OCI-LY7 (cell line): ENCODE data around the gene ST6GAL2. TPM values are rescaled to one million over a fixed set of nuclear protein-coding genes. Genes with fewer than 3 reads are reported as not detected.

Source experiments
- BruUV-seq: library from RNA; stranded (reverse); fragments of 400-500 nt; replicated peaks from 2 replicates; lab custom pipeline; 2021; lab: Mats Ljungman, UMichigan
- CTCF ChIA-PET: fragments of 300-600 bp; sonication (Branson Sonifier 250); formaldehyde crosslinking; loops from one replicate; lab custom pipeline; 2022; ENCODE audit warnings: antibody characterized with exemption; ENCODE audit not compliant: unreplicated experiment; lab: Charles Lee
- POLR2A ChIA-PET: fragments of 300-600 bp; sonication (Branson Sonifier 250); formaldehyde crosslinking; loops from one replicate; lab custom pipeline; 2022; ENCODE audit warnings: antibody characterized with exemption; lab: Charles Lee
- DNase-seq: peaks from one replicate; pipeline ENCODE4 v3.0.0-alpha.2; 2015; ENCODE audit warnings: low spot score
- H2AFZ ChIP-seq: fragments of 200-600 bp; sonication (generic), shearing (Covaris generic); 2 replicates; pipeline ENCODE4 v1.6.1; 2014; ENCODE audit warnings: mild to moderate bottlenecking, antibody characterized with exemption, low read length, moderate library complexity
- H3K27ac ChIP-seq: fragments of 200-600 bp; sonication (generic); 2 replicates; pipeline ENCODE4 v1.5.1; 2014; ENCODE audit warnings: mixed run types, low read depth, mild to moderate bottlenecking, moderate library complexity, low read length, inconsistent platforms; ENCODE audit not compliant: poor library complexity, severe bottlenecking
- H3K36me3 ChIP-seq: fragments of 200-600 bp; sonication (generic); 2 replicates; pipeline ENCODE4 v1.6.1; 2014; ENCODE audit warnings: mild to moderate bottlenecking, antibody characterized with exemption, low read length, moderate library complexity, mixed read lengths; ENCODE audit not compliant: insufficient read depth
- H3K4me1 ChIP-seq: fragments of 200-600 bp; sonication (generic); 2 replicates; pipeline ENCODE4 v1.5.1; 2014; ENCODE audit warnings: mild to moderate bottlenecking, low read length; ENCODE audit not compliant: insufficient read depth, poor library complexity, severe bottlenecking
- H3K4me2 ChIP-seq: fragments of 200-600 bp; sonication (generic); 2 replicates; pipeline ENCODE4 v1.6.1; 2014; ENCODE audit warnings: mild to moderate bottlenecking, low read length
- H3K4me3 ChIP-seq: fragments of 200-600 bp; sonication (generic); 2 replicates; pipeline ENCODE4 v1.5.1; 2014; ENCODE audit warnings: mild to moderate bottlenecking, low read depth, low read length; ENCODE audit not compliant: poor library complexity, severe bottlenecking
- H3K79me2 ChIP-seq: fragments of 200-600 bp; sonication (generic); 2 replicates; pipeline ENCODE4 v1.6.1; 2016; ENCODE audit warnings: low read depth, mild to moderate bottlenecking, low read length, moderate library complexity, mixed read lengths; ENCODE audit not compliant: insufficient read depth
- H3K9me2 ChIP-seq: fragments of 200-600 bp; sonication (generic); 2 replicates; pipeline ENCODE4 v1.6.1; 2016; ENCODE audit warnings: mild to moderate bottlenecking, low read length, mixed read lengths; ENCODE audit not compliant: insufficient read depth
- H3K9me3 ChIP-seq: fragments of 200-600 bp; sonication (generic); 2 replicates; pipeline ENCODE4 v1.6.1; 2014; ENCODE audit warnings: mild to moderate bottlenecking, mixed run types, low read length, mixed read lengths
- H4K20me1 ChIP-seq: fragments of 200-600 bp; sonication (generic); 2 replicates; pipeline ENCODE4 v1.6.1; 2014; ENCODE audit warnings: mild to moderate bottlenecking, antibody characterized with exemption, low read length, moderate library complexity, mixed read lengths; ENCODE audit not compliant: insufficient read depth
- CTCF ChIP-seq: fragments of 200-600 bp; sonication (generic); conservative IDR thresholded peaks from 2 replicates; pipeline ENCODE4 v1.5.1; 2014; ENCODE audit warnings: mild to moderate bottlenecking, antibody characterized with exemption, low read length, moderate library complexity, mixed read lengths
- EZH2phosphoT487 ChIP-seq: fragments of 200-600 bp; sonication (generic); IDR thresholded peaks from 2 replicates; pipeline ENCODE4 v1.6.1; 2018; ENCODE audit warnings: low read depth, borderline replicate concordance, mild to moderate bottlenecking, mixed run types, antibody characterized with exemption, low read length, moderate library complexity, mixed read lengths
- intact Hi-C: fragments of 100-400 bp; cut with micrococcal nuclease; formaldehyde crosslinking; loops from one replicate; pipeline ENCODE4 v1.10.0; 2022; ENCODE audit not compliant: unreplicated experiment
- total RNA-seq, 2 experiments: library from RNA; depleted of rRNA in 1 of 2; stranded (reverse); fragments of >200 nt in 1 of 2; shearing (Covaris generic) in 1 of 2; gene quantifications; 2 replicates each; pipeline ENCODE4 v1.2.3, GENCODE V29; 2014 to 2022

Gene ST6GAL2
- total RNA-seq, 2 experiments from 2014 or later = not detected

GRCh38 chr2:106764614-106765013 lies 121.4 kb downstream of the ST6GAL2 start:
- intact Hi-C loops = no loop called here
- Histone ChIP-seq H3K79me2 (no peaks in the 10 kb centered on the region), H3K9me3 (no peaks in the 10 kb centered on the region), H3K9me2 (no peaks in the 10 kb centered on the region), H4K20me1 (no peaks in the 10 kb centered on the region), H2AFZ (no peak overlapping the region), H3K4me3 (no peak overlapping the region), H3K27ac (no peak overlapping the region), H3K4me2 (no peak overlapping the region), H3K36me3 (no peaks in the 10 kb centered on the region), H3K4me1 (no peaks in the 10 kb centered on the region)
- CTCF ChIA-PET = no interaction called here
- DNase-seq = no peak
- no peak for TF ChIP-seq CTCF
- TF ChIP-seq EZH2phosphoT487 = no peak
- POLR2A ChIA-PET = no interaction called here
- no TSS peak for BruUV-seq

DNA sequence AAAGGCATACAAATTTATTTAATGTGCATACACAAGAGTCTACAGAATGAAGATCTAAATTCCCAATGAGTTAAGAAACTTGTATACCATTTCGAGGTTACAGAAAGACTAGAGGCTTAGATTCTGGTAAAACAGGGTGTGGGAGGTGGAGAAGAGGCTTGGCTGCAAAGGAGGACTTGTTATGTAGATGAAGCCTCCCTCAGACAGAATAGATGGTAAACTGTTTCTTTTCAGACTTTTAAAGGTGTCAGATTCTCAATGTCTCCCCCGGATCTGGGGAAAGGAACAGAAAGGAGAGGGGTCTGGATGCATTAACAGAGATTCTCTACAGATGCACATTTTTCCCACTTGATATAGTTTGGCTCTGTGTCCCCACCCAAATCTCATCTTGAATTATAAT lies 126.0 kb downstream of the ST6GAL2 start:
- no TSS peak for BruUV-seq
- DNase-seq = no peak
- no peaks in the 10 kb centered on the region for H3K4me1 ChIP-seq
- H3K4me3 ChIP-seq = no peak overlapping the region
- no peaks in the 10 kb centered on the region for H3K79me2 ChIP-seq
- TF ChIP-seq EZH2phosphoT487 (no peak), CTCF (no peak)
- no peaks in the 10 kb centered on the region for H3K36me3 ChIP-seq
- no peaks in the 10 kb centered on the region for H4K20me1 ChIP-seq
- intact Hi-C loops = no loop called here
- no peaks in the 10 kb centered on the region for H3K9me3 ChIP-seq
- H3K4me2 ChIP-seq = no peak overlapping the region
- no peaks in the 10 kb centered on the region for H3K9me2 ChIP-seq
- ChIA-PET CTCF (no interaction called here), POLR2A (no interaction called here)
- H2AFZ ChIP-seq = no peak overlapping the region
- H3K27ac ChIP-seq = no peak overlapping the region

GRCh38 chr2:106758901-106759497 lies 127.0 kb downstream of the ST6GAL2 start:
- no peaks in the 10 kb centered on the region for H3K9me3 ChIP-seq
- H3K9me2 ChIP-seq = no peaks in the 10 kb centered on the region
- no peak for DNase-seq
- H3K27ac ChIP-seq = no peak overlapping the region
- no peak overlapping the region for H3K4me3 ChIP-seq
- no peak overlapping the region for H2AFZ ChIP-seq
- no peak overlapping the region for H3K4me2 ChIP-seq
- intact Hi-C loops = no loop called here
- no peaks in the 10 kb centered on the region for H3K36me3 ChIP-seq
- ChIA-PET POLR2A (no interaction called here), CTCF (no interaction called here)
- no peak for TF ChIP-seq EZH2phosphoT487
- TF ChIP-seq CTCF = no peak
- BruUV-seq = no TSS peak
- H3K79me2 ChIP-seq = no peaks in the 10 kb centered on the region
- H3K4me1 ChIP-seq = no peaks in the 10 kb centered on the region
- no peaks in the 10 kb centered on the region for H4K20me1 ChIP-seq
